ENCODE data around the gene NDUFB8.

NDUFB8 gene

DNA sequence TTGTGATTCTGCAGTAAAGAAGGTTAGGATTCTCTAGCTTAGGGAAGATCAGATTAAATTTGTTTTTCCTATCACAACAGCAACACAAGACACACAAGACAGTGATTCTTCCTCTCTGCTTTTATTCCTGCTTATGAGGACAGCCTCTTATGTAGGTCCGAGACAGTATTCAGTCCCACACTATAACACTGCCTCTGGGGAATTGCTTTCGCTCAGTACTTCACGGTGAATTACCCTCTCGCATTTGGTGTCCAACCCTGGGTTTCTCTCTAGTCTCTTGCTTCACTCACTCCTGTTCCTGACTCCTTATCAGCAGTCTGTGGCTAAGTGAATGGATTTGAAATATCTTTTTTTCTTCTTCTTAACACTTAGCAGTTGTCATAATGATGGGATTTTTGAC is 7.8 kb upstream of the NDUFB8 start (continued):
- TF ChIP-seq, protein P1, sequence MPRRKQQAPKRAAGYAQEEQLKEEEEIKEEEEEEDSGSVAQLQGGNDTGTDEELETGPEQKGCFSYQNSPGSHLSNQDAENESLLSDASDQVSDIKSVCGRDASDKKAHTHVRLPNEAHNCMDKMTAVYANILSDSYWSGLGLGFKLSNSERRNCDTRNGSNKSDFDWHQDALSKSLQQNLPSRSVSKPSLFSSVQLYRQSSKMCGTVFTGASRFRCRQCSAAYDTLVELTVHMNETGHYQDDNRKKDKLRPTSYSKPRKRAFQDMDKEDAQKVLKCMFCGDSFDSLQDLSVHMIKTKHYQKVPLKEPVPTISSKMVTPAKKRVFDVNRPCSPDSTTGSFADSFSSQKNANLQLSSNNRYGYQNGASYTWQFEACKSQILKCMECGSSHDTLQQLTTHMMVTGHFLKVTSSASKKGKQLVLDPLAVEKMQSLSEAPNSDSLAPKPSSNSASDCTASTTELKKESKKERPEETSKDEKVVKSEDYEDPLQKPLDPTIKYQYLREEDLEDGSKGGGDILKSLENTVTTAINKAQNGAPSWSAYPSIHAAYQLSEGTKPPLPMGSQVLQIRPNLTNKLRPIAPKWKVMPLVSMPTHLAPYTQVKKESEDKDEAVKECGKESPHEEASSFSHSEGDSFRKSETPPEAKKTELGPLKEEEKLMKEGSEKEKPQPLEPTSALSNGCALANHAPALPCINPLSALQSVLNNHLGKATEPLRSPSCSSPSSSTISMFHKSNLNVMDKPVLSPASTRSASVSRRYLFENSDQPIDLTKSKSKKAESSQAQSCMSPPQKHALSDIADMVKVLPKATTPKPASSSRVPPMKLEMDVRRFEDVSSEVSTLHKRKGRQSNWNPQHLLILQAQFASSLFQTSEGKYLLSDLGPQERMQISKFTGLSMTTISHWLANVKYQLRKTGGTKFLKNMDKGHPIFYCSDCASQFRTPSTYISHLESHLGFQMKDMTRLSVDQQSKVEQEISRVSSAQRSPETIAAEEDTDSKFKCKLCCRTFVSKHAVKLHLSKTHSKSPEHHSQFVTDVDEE (CRISPR knock-in tag; IDR thresholded peaks at IDR 0.05), result no peak

DNA sequence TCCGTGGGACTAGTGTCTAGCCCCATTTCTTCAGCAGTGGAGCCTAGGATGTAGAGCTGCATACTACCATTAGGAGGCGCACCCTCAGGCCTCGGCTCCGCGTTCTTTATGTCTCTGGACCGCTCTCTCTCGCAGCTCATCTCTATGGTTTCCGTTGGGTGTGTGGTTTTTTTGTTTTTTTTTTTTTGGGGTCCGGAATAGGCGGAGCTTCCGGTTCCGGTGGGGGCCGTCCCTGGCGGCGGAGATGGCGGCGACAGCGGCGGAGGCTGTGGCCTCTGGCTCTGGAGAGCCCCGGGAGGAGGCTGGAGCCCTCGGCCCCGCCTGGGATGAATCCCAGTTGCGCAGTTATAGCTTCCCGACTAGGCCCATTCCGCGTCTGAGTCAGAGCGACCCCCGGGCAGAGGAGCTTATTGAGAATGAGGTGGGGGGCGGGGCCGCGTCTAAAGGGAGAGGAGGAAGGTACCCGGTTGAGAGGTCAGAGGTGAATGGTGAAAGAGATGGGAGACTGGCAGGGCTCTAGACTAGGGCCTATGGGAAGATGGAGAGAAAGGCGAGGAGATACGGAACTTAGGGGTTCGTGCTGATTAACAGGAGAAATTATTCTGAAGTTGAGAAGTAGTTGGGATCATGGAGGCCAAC is 6.2 kb upstream of the NDUFB8 start, which contains the start of gene HIF1AN:
Gene HIF1AN, plus strand, starts transcription at position 229 of the 639 bp plus-strand sequence. Its CDS starts 16 bp downstream, at position 245.
- TF ChIP-seq, protein P2, sequence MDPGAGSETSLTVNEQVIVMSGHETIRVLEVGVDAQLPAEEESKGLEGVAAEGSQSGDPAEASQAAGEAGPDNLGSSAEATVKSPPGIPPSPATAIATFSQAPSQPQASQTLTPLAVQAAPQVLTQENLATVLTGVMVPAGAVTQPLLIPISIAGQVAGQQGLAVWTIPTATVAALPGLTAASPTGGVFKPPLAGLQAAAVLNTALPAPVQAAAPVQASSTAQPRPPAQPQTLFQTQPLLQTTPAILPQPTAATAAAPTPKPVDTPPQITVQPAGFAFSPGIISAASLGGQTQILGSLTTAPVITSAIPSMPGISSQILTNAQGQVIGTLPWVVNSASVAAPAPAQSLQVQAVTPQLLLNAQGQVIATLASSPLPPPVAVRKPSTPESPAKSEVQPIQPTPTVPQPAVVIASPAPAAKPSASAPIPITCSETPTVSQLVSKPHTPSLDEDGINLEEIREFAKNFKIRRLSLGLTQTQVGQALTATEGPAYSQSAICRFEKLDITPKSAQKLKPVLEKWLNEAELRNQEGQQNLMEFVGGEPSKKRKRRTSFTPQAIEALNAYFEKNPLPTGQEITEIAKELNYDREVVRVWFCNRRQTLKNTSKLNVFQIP (CRISPR knock-in tag; IDR thresholded peaks at IDR 0.05; ENCODE audit: borderline replicate concordance, low read depth), result no peak
- TF ChIP-seq, protein P3, sequence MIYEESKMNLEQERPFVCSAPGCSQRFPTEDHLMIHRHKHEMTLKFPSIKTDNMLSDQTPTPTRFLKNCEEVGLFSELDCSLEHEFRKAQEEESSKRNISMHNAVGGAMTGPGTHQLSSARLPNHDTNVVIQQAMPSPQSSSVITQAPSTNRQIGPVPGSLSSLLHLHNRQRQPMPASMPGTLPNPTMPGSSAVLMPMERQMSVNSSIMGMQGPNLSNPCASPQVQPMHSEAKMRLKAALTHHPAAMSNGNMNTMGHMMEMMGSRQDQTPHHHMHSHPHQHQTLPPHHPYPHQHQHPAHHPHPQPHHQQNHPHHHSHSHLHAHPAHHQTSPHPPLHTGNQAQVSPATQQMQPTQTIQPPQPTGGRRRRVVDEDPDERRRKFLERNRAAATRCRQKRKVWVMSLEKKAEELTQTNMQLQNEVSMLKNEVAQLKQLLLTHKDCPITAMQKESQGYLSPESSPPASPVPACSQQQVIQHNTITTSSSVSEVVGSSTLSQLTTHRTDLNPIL (CRISPR knock-in tag; IDR thresholded peaks at IDR 0.05; ENCODE audit: low read depth), result no peak
- TF ChIP-seq, protein P4, sequence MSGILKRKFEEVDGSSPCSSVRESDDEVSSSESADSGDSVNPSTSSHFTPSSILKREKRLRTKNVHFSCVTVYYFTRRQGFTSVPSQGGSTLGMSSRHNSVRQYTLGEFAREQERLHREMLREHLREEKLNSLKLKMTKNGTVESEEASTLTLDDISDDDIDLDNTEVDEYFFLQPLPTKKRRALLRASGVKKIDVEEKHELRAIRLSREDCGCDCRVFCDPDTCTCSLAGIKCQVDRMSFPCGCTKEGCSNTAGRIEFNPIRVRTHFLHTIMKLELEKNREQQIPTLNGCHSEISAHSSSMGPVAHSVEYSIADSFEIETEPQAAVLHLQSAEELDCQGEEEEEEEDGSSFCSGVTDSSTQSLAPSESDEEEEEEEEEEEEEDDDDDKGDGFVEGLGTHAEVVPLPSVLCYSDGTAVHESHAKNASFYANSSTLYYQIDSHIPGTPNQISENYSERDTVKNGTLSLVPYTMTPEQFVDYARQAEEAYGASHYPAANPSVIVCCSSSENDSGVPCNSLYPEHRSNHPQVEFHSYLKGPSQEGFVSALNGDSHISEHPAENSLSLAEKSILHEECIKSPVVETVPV (CRISPR knock-in tag; IDR thresholded peaks at IDR 0.05), result no peak
- peak; percentile 99 for ATAC-seq

DNA sequence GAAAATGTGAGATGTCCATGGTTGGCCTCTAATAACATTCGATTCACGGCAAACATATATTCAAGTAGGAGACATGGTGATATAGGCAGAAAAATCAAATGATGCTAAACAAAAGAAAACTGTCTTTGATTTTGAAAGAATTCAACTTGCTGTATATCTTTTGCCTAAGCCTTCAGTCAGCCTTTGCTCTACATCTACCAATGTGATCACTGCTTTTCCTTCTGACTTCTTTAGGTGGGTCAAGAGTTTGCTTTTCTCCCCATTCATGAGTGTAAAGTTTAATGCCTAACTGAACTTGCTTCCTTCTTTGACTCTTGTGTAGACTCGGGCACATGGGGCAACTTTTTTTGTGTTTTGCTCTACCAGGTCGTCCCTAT is 5.7 kb upstream of the NDUFB8 start:
- ATAC-seq, result peak; percentile 49
- TF ChIP-seq ZNF565 (CRISPR knock-in tag; conservative IDR thresholded peaks at IDR 0.05; ENCODE audit: low read depth) (no peak), TOX (CRISPR knock-in tag; IDR thresholded peaks at IDR 0.05; ENCODE audit: borderline replicate concordance) (no peak), ISL1 (CRISPR knock-in tag; IDR thresholded peaks at IDR 0.05) (no peak), ZNF8 (CRISPR knock-in tag; IDR thresholded peaks at IDR 0.05) (no peak), ESRRG (CRISPR knock-in tag; IDR thresholded peaks at IDR 0.05) (no peak), BACH2 (CRISPR knock-in tag; IDR thresholded peaks at IDR 0.05; ENCODE audit: borderline replicate concordance) (no peak), ZC3H10 (CRISPR knock-in tag; IDR thresholded peaks at IDR 0.05) (no peak)
- TF ChIP-seq, protein P3 (CRISPR knock-in tag; IDR thresholded peaks at IDR 0.05; ENCODE audit: low read depth), result no peak

DNA sequence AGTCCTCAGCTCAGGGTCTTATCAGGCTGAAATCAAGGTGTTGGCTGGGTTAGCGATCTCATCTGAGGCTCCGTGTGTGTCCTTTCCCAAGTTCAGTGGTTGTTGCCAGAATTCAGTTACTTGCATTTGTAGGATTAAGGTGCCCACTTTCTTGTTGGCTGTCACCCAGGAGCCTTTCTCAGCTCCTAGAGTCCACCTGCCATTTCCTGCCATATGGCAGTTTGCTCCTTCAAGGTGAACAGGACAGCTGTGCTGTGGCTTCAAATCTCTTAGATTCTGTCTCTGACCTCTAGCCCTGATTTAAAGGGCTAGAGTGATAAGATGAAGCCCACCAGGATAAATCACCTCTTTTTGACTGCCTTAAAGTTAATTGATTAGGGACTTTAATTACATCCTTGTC is 5.1 kb upstream of the NDUFB8 start:
- no peak for ATAC-seq
- no peak for TF ChIP-seq ZC3H10 (CRISPR knock-in tag; IDR thresholded peaks at IDR 0.05)
- TF ChIP-seq ISL1 (CRISPR knock-in tag; IDR thresholded peaks at IDR 0.05), result no peak

DNA sequence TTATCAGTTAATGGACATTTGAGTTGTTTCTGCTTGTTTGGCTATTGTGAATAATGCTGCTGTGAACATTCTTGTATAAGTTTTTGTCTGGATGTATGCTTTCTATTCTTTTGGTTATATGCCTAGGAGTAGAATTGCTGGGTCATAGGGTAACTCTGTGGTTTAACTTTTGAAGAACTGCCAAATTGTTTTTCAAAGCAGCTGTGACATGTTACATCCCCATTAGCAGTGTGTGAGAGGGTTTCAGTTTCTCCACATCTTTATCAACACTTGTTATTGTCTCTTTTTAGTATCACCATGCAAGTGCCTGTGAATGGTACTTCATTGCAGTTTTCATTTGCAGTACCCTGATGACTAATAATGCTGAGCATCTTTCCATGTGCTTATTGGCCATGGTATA is 2.1 kb upstream of the NDUFB8 start:
- TF ChIP-seq BACH2 (CRISPR knock-in tag; IDR thresholded peaks at IDR 0.05; ENCODE audit: borderline replicate concordance), result no peak
- no peak for TF ChIP-seq ARNTL (CRISPR knock-in tag; IDR thresholded peaks at IDR 0.05; ENCODE audit: borderline replicate concordance, low read depth)
- TF ChIP-seq ZNF70 (CRISPR knock-in tag; IDR thresholded peaks at IDR 0.05), result no peak
- TF ChIP-seq ZNF565 (CRISPR knock-in tag; conservative IDR thresholded peaks at IDR 0.05; ENCODE audit: low read depth), result no peak
- no peak for TF ChIP-seq PPARA (CRISPR knock-in tag; IDR thresholded peaks at IDR 0.05; ENCODE audit: borderline replicate concordance)
- TF ChIP-seq GLIS3 (CRISPR knock-in tag; IDR thresholded peaks at IDR 0.05), result no peak
- no peak for TF ChIP-seq SNAI2 (CRISPR knock-in tag; IDR thresholded peaks at IDR 0.05)
- TF ChIP-seq CSDC2 (CRISPR knock-in tag; IDR thresholded peaks at IDR 0.05), result no peak
- TF ChIP-seq ZFP3 (CRISPR knock-in tag; IDR thresholded peaks at IDR 0.05), result no peak
- TF ChIP-seq RARB (CRISPR knock-in tag; IDR thresholded peaks at IDR 0.05), result no peak
- no peak for TF ChIP-seq ZNF8 (CRISPR knock-in tag; IDR thresholded peaks at IDR 0.05)
- ATAC-seq, result no peak

Data from SK-N-SH treated with all-trans-retinoic acid at 6 μM for 48 hours (cell line).